OCI-LY3 (cell line): ENCODE data around the gene PNPLA3.

Experiments
- CTCF ChIP-seq: fragments of 200-600, 300-600 bp; sonication (generic); IDR thresholded peaks from 2 replicates; pipeline ENCODE4 v1.5.1; 2014; ENCODE audit warnings: antibody characterized with exemption, low read length, low read depth
- EZH2phosphoT487 ChIP-seq: fragments of 200-600 bp; shearing (Covaris generic); IDR thresholded peaks from 2 replicates; pipeline ENCODE4 v1.6.1; 2018; ENCODE audit warnings: antibody characterized with exemption, mixed run types, low read depth

DNA sequence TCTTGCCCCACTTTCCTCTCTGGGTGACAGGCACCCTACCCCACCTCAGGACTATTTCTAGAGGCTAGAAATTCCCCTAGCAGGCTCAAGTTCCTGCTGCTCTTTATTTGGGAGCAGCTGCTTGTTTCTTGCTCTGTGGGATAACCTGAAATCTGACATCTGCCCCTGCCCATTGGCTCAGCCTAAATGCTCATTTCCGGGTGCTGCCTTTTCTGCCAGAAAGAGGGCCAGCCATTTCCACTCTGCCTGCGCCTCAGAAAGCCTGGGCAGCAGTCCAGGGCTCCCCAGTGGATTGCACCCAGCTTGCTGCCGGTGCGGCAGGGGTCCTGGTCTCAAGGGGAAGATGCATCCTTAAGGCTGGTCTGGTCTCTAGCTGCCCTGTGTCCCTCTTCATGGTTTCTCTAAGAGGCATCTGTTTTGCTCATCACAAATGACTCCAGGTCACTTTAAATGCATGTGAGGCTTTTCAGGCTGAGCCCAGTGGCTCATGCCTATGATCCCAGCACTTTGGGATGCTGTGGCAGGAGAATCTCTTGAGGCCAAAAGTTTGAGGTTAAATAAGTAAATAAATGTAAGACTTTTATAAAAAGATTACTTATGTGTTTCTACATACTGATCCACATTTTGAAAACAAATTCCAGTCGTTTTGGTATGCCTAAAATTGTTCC lies 21.5 kb upstream of the PNPLA3 start:
- TF ChIP-seq CTCF (no peak), EZH2phosphoT487 (no peak)
